GM19043 (cell line): Measurements from ENCODE around the gene ELAPOR1.

Source experiments
- ATAC-seq: cut with Tn5 transposase; IDR thresholded peaks from one replicate; pipeline ENCODE4 v1.9.1; 2021; ENCODE audit warnings: low read depth; ENCODE audit not compliant: unreplicated experiment

ELAPOR1 gene

DNA sequence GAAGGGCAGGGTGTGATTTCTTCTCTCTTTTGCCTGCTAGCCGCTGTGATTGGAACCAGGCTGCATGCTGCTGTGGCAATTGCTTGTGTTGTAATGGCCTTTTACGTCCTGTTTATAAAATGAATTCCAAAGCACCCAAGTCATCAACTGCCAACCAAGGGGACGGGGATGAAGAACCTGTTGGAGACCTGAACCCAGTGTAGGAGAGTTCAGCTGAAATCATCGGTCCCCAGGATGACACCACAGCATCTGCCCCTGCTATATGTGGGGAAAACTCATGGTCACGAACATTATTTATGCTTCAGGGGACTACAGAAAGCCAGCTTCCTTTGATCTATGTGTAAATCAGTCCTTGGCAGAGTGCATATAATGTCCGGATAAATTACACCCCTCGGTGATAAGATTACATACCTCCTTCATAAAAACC, 19.5 kb upstream of the ELAPOR1 start:
- no peak for ATAC-seq

DNA sequence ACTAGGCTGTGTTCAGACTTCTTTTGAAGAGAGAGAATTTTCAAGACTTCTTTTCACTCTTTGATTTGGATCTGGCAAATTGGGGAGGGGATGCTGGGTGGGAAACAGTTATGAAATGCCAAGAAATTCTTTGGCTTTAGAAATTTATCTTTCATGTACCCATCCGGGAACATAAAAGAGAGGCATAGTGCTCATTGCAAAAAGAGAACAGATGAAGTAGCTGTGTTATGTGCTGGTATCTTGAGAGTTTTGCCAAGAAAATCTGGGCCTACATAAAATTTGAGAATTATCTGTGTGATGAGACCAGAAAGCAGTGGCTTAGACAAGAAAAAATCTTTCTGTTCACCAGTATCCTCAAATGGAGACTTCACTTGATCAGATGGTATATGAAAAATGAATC, 19.0 kb upstream of the ELAPOR1 start:
- no peak for ATAC-seq

DNA sequence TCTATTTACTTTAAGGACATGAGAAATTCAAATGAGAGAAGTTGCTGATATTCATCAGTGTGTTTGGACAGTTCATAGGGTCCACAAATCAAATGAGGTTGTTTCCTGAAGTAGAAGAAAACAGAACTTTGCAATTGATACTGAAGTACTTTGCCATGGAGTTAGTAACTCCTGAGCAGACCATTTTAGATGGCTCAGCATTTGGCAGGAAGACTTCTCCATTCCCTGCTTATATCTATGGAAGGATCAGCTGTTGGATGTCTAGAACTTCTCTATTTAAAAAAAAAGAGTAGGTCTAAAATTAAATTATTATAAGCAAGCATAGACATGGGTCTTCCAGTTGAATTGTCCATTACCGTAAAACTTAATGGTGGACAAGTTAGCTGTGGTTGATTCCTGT, 18.3 kb upstream of the ELAPOR1 start:
- ATAC-seq = no peak

DNA sequence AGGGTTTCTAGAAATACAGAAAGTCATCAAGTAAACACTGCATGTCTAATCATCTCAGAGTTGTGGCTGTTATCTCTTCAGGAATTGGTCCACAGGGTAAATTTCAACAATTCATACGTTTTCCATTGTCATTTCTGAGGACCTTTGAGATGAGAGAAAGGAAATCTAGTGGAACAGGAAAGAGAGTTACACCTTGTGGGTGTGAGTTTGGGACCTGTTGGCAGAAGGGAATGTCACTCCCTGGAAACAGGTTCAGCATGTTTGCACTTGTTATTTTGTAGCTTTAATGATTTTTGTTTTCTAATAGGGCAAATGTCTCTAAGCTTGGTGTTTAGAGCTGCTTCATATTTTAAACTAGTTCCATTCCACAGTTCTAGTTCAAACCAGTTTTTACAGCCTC, 17.8 kb upstream of the ELAPOR1 start:
- ATAC-seq = no peak

DNA sequence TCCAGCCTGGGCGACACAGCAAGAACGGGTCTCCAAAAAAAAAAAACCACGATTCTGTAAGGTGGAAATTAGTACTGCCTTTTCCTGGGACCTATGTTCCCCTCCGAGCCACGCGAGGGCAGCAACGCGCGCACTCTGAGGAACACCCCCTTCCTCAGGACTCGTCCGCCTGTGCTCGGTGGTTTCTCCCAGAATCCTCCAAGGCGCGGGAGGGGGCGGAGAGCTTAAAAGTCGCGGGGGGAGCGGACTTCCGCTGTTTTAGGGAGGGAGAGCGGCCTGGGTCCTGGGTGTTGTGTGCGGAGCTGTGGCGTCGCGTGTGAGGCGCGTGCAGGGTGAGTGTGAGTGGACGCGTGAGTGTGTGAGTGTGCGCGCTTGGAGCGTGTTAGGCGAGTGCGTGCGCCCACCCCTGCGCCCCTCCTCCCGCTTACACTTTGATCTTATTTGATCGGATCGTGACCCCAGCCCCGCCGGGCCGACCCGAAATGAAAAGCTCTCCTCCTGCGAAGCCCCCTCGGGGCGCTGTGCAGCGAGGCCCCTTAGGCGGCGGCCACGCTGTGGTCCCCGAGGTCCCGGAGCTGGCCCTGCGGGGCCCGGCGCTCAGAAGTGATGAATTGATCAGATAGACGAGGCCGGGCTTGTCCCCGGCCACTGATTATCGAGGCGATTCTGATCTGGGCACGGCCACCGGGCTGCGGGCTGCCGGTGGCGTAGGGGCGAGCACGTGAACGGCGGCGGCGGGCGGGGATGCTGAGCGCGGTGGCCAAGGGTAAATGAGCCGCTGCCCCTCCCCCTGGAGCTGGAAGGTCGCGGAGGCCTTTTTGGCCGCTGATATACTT, 13.8 kb upstream of the ELAPOR1 start:
- peak; percentile 83 for ATAC-seq

DNA sequence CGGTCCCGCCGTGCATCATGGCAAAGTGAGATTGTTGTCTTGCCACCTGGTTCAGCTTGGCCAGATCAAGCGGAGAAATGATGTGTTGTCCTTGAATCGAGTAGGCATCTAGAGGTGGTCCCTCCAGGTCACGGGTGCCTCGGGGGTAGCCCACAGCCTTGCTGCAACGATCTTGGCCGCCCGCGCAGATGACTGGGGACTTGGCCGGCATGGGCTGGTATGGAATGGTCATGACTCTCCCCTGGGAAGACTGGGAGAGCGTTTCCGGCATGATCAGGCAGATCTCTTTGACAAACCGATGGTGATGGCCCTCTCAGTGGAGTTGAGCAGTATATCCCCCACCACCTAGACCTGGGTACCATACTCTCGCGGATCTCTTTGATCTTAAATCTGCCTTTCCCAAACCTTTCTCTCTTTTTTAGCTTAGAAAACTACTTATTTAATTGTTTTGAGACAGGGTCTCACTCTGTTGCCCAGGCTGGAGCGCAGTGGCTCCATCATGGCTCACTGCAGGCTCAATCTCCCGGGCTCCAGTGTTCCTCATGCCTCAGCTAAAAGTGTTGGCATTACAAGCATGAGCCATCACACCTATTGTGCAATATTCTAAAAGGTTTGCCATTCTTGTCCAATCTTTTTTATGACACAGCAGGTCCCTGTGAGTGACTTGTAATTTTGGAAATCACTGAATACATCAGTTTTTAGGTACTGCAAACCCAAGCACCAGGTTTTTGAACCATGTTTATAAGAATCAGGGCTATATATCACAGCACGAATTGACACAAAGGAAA, 9.4 kb upstream of the ELAPOR1 start:
- ATAC-seq = no peak

DNA sequence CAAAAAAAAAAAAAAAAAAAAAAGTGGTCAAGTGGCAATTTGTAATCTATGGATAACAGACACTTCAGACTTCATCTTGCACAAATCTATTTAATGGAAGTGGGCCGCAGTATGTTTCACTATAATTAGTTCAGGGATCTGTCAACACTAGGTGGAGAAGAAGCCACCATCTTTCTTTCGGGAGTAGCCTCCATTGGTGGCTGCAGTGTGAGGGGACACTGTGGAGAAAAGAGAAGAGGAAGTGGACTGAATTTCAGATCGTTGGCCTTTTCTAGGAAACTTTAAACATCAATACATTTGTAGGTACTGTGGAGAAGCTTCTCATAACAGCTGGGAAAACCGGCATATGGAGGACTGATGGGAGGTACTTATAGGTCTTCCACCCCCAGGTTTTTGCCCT, 8.0 kb upstream of the ELAPOR1 start:
- ATAC-seq = no peak

DNA sequence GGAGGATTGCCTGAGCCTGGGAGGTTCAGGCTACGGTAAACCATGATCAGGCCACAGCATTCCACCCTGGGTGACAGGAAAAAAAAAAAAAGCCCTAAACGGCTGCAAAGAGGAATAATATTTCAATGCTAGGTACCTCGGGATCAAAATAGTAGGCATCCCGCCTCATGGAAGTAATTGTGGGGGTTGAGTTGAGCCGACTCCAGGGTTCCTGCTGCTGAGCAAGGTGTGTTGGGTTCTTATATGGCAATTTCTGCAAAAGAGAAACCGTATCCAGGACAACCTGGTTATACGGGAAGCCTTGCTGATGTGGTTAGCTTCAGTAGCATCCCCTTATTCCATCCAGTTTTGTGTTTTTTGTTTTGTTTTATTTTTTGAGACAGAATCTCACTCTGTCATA, 6.1 kb upstream of the ELAPOR1 start:
- no peak for ATAC-seq

DNA sequence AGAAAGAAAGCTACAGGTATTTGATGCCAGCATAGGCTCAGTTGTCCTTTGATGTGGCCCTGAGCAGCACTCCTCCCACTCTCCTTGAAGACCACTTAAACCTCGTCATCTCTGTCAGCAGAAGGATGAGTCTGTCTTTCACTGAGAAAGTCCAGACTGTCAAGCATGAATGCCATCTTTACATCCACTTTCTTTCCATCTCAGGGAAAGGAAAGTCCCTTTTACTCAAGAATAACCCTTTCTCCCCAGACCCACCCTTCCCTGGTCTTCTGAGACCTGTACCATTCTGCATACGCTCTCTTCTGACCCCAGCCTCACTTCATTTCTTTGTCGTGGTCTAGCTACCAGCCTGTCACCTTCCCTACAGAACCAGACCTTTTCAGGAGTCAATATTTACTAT, 4.0 kb upstream of the ELAPOR1 start:
- ATAC-seq = no peak

DNA sequence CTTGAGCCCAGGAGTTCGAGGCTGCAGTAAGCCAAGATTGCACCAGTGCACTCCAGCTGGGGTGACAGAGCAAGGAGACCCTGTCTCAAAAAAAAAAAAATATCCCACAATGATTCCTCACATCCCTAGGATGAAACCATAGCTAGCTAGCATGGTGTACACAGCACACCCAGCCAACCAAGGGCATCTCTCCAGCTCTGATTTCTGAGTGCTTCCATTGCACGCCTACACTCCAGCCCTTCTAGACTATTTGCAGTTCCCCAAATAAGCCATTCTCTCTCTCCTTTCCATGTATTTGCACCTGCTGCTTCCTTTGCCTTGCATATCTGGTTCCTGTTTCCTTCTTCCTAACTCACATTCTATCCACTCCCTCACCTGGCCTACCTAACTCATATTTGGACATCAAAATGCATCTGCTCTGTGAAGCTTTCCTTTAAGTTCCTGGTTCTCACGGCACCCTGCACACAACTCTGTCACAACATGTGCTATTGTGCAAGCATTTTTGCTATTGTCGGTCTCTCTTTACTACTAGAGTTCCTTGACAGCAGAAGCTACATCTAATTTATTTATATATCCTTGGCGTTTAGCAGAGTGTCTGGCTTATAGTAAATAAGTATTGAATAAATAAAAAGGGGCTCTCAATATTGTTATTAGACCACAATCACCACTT, 2.4 kb upstream of the ELAPOR1 start:
- no peak for ATAC-seq

DNA sequence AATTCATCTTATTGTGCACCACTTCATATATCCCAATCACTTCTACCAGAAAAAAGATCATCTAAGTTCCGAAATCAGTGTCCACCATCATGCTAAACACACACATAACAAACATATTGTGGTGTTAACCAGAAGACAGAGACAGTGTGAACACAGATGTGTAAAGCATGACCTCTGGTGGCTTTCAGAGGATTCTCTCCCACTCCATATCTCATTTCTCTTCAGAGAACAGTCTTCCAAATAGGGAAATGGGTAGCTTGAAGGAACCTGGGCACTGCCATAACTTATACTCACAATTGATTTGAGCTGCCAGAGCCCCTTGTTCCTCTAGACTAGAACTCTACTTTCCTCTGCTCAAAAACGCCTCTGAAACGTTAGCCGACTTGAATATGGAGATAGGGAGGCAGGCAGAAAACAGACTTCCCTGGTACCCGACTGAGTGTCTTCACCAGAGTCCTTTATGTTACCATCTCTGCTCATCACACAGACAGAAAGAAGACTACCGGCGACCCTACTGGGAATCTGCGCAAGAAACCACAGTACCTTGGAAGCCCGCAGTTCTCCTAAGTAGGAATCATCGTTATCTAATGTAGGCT, 1.8 kb upstream of the ELAPOR1 start:
- ATAC-seq = peak; percentile 34

DNA sequence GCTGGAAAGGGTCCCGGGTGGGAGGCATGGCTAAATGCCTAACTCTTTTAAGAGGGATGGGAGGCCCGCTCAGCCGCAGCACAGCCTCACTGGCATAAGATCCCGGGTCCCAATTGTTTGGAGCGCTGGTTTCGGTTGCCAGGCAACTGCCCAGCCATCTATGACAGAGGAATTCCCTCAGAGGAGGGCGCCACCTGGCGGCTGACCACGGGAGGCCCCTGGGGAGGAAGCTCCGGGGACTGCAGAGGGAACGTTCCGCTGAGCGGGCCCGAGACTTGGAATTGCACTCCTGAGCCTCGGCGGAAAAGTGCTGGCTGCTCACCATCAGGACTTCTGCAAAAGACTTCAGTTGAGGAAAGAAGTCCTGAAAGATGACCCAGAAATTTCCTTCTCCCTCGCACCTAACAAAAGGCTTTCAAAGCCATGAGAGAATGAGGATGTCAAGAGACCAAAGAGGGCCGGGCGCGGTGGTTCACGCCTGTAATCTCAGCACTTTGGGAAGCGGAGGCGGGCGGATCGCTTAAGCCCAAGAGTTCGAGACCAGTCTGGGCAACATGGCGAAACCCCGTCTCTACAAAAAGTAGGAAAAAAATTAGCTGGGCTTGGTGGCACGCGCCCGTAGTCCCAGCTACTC, 1.1 kb upstream of the ELAPOR1 start:
- ATAC-seq = peak; percentile 56

DNA sequence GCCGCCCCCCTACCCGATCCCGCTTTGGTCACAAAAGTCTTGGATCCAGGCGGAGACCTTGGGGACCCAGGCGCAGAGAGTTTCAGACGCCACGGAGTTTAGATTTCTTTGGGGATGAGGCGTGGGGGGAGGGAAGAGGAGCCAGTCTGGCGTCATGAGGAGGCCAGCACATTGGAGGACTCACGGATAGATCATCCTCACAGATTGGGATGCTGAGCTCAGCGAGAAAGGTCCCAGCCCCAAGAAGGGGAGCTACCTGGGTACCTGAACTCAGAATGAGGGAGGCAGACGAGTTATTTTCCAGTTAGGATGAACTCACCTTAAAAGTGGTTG, 393 bp downstream of the ELAPOR1 start:
- no peak for ATAC-seq

DNA sequence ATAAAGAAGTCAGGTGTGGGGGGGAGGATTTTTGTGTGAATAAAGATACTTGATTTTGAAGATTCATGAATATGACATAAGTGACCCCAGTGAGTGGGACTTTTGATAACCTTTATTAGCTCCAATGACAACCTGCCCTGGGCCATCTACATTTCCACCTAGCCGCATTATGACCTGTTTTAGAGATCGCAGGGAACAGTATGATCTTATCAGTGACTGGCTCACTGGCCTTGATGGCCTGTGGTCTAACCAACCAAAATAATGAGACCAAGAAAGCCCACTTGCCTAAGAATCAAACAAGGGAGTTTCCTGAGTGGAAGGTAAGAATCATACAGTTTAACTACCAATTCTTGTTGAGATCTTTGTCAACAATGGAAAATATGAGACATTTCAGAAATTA, 1.8 kb downstream of the ELAPOR1 start:
- no peak for ATAC-seq

DNA sequence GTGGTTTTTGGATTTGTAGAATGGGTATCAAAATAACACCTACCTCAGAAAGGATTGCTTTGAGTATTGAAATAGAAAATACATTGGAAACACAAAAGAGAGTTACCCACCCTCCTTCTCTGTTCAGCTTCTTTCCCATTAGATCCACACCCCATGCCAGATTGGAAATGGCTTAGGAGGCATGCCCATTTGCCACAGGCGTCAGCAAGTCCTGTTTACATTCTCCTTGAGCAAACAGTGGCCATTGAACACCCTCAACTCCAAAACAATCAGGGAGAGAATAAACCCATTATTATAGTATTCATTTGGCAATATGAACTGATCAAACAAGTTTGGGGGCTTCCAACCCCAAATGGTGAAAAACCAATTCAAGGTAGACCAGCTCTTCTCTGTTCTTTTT, 2.4 kb downstream of the ELAPOR1 start:
- ATAC-seq = no peak

DNA sequence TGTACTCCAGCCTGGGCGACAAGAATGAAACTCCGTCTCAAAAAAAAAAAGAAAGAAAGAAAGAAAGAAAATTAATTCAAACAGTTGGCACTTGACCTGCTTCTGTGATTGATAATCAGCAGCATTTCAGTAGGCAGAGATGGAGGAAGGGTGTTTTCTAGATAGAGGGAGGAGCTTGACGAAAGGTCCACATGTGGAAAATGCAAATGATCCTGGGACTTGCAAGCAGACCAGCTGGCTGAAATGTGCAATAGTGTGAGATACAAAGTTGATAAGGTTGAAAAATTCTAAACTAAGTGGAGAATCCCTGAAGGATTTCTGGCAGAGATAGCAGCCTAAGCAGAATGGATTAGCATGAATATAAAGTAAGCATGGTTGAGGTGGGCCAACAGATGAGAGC, 4.2 kb downstream of the ELAPOR1 start:
- no peak for ATAC-seq

DNA sequence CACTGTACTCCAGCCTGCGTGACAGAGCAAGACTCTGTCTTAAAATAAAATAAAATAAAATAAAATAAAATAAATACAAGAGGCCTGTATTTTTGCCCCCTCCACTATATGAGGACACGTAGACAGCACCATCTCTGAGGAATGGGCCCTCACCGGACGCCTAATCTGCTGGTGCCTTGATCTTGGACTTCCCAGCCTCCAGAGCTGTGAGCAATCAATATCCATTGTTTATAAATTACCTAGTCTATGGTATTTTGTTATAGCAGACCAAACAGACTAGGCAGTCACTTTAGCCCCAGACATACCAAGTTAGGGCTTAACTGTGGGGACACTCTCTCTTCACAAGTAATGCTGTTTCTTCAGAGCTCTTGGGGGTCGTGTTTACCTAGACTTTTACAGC, 6.4 kb downstream of the ELAPOR1 start:
- ATAC-seq = no peak

DNA sequence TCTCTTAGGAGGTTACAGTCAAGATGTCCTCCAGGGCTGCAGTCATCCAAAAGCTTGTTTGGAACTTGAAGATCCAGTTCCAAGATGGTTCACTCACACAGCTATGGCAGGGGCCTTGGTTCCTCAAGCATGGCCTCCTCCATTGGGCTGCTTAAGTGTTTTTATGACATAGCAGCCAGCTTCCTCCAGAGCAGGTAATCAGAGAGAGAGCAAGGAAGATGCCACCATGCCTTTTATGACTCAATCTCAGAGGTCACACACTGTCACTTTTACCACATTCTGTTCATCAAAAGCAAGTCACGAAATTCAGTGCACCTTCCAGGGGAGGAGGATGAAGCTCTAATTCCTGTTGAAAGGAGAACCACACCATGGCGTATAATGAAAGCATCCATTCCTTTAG, 17.1 kb downstream of the ELAPOR1 start:
- no peak for ATAC-seq

DNA sequence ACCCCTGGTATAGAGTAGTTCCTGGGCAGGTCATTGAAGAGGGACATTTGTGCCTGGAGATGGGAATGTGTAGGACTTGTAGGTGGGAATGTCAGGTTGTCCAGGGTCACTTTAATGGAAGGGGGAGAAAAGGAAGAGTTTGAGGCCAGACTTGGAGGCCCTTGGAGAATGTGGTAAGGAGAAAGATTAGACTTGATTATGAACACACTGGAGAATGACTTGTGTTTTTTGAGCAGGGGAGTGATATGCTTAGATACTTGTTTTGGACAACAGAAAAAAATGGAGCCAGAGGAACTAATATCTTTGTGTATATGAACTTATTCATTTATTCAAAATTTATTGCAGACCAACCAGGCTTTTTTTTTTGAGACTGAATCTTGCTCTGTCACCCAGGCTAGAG, 17.9 kb downstream of the ELAPOR1 start:
- ATAC-seq = no peak

DNA sequence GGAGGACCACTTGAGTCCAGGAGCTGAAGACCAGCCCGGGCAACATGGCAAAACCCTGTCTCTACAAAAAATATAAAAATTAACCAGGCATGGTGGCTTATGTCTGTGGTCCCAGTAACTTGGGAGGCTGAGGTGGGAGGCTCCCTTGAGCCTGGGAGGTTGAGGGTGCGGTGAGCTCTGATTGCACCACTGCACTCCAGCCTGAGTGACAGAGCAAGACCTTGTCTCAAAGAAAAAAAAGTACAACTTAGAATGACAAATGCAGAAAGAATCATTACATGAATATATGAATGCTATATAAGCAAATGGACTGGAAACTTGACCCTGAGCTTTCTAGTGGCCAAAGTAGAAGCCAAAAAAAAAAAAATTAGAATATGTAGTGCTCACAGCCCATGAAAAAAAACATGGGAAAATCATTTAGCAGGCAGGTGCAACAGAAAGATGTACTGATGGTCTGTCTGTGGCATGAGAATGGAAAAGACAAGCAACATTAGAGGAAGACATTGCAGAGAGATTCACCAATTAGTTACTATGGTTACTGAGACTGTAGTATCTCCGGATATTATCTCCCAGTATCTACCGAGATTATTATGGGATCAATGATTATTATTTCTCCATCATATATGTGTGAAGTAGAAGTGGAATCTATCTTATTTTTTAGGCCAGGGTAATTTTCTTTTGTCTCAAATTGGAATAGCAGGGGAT, 19.2 kb downstream of the ELAPOR1 start:
- no peak for ATAC-seq
